Mesothelial cell of epicardium (in vitro differentiated cells): ENCODE data around the gene WNT2. TPM values are rescaled to one million over a fixed set of nuclear protein-coding genes. Genes with fewer than 3 reads are reported as not detected.

ENCODE experiments used
- DNase-seq, 2 experiments: peaks; one replicate each; pipeline ENCODE4 v3.0.0; 2021; ENCODE audit warnings: low spot score in 2 of 2; ENCODE audit not compliant: unreplicated experiment in 2 of 2
- H3K27ac Mint-ChIP-seq: 2 replicates; pipeline ENCODE4 v1.8.0; 2021; ENCODE audit warnings: mixed read lengths
- H3K27me3 Mint-ChIP-seq: 2 replicates; pipeline ENCODE4 v1.8.0; 2021; ENCODE audit warnings: low read depth, mixed read lengths
- H3K36me3 Mint-ChIP-seq: 2 replicates; pipeline ENCODE4 v1.8.0; 2021; ENCODE audit warnings: mixed read lengths
- H3K4me1 Mint-ChIP-seq: 2 replicates; pipeline ENCODE4 v1.8.0; 2021; ENCODE audit warnings: mixed read lengths
- H3K4me3 Mint-ChIP-seq: 2 replicates; pipeline ENCODE4 v1.8.0; 2021; ENCODE audit warnings: mild to moderate bottlenecking, moderate library complexity, mixed read lengths
- H3K9me3 Mint-ChIP-seq: 2 replicates; pipeline ENCODE4 v1.8.0; 2021; ENCODE audit warnings: mixed read lengths
- CTCF ChIP-seq: fragments of 200-600 bp; sonication (generic); IDR thresholded peaks from one replicate; pipeline ENCODE4 v1.5.0; 2021; ENCODE audit warnings: antibody characterized with exemption; ENCODE audit not compliant: unreplicated experiment
- total RNA-seq: library from RNA; stranded (reverse); gene quantifications from 3 replicates; pipeline ENCODE4 v1.2.1, GENCODE V29; 2021

The WNT2 gene
- total RNA-seq, 1 donor from 2014 or later = 19.9 TPM

- Mint-ChIP-seq H3K27me3 (no peaks in the 10 kb centered on the region), H3K27ac (no peak overlapping the region), H3K4me3 (no peak overlapping the region), H3K4me1 (no peaks in the 10 kb centered on the region), H3K9me3 (peaks cover 23% of the 10 kb centered on the region), H3K36me3 (no peaks in the 10 kb centered on the region)
- no peak for DNase-seq
- no peak for TF ChIP-seq CTCF
Measured at GRCh38 chr7:117262546-117262945, 60.3 kb downstream of the WNT2 start.

- Mint-ChIP-seq H3K4me1 (no peaks in the 10 kb centered on the region), H3K27me3 (no peaks in the 10 kb centered on the region), H3K36me3 (no peaks in the 10 kb centered on the region), H3K9me3 (peaks cover 12% of the 10 kb centered on the region), H3K27ac (no peak overlapping the region), H3K4me3 (no peak overlapping the region)
- TF ChIP-seq CTCF = no peak
- no peak for DNase-seq
Measured at GRCh38 chr7:117259615-117260014, 63.2 kb downstream of the WNT2 start.

- DNase-seq = no peak
- Mint-ChIP-seq H3K27me3 (no peaks in the 10 kb centered on the region), H3K9me3 (peaks cover 4% of the 10 kb centered on the region), H3K27ac (no peak overlapping the region), H3K4me1 (peaks cover 5% of the 10 kb centered on the region), H3K4me3 (no peak overlapping the region), H3K36me3 (no peaks in the 10 kb centered on the region)
- no peak for TF ChIP-seq CTCF
Measured at GRCh38 chr7:117251687-117252086, 71.2 kb downstream of the WNT2 start.

DNA sequence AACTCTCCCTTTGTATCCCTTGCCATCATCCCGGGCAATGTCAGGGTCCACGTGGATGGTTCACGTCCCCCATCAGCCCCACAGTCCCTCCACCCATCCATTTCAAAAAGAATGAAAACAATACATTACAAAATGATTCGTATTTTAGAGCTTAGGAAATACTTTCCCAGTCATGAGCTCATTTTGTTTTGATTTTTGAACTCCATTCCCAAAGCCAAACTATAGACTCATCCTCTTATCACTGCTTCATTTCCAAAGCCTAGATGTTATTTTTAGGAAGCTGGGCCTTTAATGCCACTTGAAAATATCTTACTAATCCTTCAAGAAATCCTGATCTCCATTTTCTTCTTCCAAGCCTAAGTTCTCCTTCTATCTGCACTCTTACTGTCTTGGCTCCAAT, 72.1 kb downstream of the WNT2 start:
- DNase-seq = no peak
- Mint-ChIP-seq H3K4me1 (peaks cover 5% of the 10 kb centered on the region), H3K9me3 (peaks cover 9% of the 10 kb centered on the region), H3K4me3 (no peak overlapping the region), H3K27ac (no peak overlapping the region), H3K36me3 (no peaks in the 10 kb centered on the region), H3K27me3 (no peaks in the 10 kb centered on the region)
- no peak for TF ChIP-seq CTCF

DNA sequence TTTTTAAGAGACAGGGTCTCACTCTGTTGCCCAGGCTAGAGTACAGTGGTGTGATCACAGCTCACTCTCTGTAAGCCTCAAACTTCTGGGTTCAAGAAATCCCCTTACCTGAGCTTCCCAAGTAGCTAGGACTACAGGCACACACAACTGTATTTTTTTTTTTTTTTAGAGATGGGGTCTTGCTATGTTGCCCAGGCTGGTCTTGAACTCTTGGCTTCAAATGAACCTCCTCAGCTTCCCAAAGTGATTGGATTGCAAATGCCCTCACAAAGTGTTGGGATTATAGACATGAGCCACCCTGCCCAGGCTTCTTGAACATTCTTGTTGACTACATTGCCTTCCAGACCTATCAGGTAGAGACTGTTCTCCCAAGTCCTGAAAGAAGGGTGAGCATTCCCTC, 72.6 kb downstream of the WNT2 start:
- peaks cover 14% of the 10 kb centered on the region for H3K9me3 Mint-ChIP-seq
- peaks cover 4% of the 10 kb centered on the region for H3K36me3 Mint-ChIP-seq
- H3K27me3 Mint-ChIP-seq = no peaks in the 10 kb centered on the region
- TF ChIP-seq CTCF = no peak
- peaks cover 5% of the 10 kb centered on the region for H3K4me1 Mint-ChIP-seq
- no peak overlapping the region for H3K4me3 Mint-ChIP-seq
- H3K27ac Mint-ChIP-seq = no peak overlapping the region
- DNase-seq = no peak

- Mint-ChIP-seq H3K4me1 (peaks cover 5% of the 10 kb centered on the region), H3K36me3 (peaks cover 5% of the 10 kb centered on the region), H3K27ac (no peak overlapping the region), H3K4me3 (no peak overlapping the region), H3K9me3 (peaks cover 19% of the 10 kb centered on the region), H3K27me3 (no peaks in the 10 kb centered on the region)
- TF ChIP-seq CTCF = no peak
- no peak for DNase-seq
Measured at GRCh38 chr7:117249696-117250095, 73.2 kb downstream of the WNT2 start.
